HEK293 (cell line): ENCODE data around the gene LMOD1.

ENCODE experiments used
- CTCF ChIA-PET: fragments of 350-600 bp; formaldehyde crosslinking; extraction: SDS; loops from one replicate; lab custom pipeline; 2021; ENCODE audit warnings: antibody characterized with exemption; lab: Yijun Ruan, JAX
- POLR2A ChIA-PET: fragments of 300-600 bp; formaldehyde crosslinking; extraction: SDS; loops from one replicate; lab custom pipeline; 2020; ENCODE audit warnings: antibody characterized with exemption, inconsistent platforms; lab: Yijun Ruan, JAX
- H3K27ac ChIP-seq: fragments of 200-500 bp; sonication (Bioruptor generic); 2 replicates; pipeline ENCODE4 v1.5.1; 2014; ENCODE audit warnings: low read depth, low read length, control low read depth, inconsistent platforms; ENCODE audit errors: extremely low read depth
- H3K36me3 ChIP-seq, 2 experiments: fragments of 200-500 bp in 1 of 2; sonication (Bioruptor generic) in 1 of 2; 1 replicate in 1 of 2; 2 replicates in 1 of 2; pipeline ENCODE4 v1.5.1; 2014 to 2017; ENCODE audit warnings: inconsistent platforms in 2 of 2, low read length in 2 of 2; ENCODE audit not compliant: control insufficient read depth in 2 of 2, insufficient read depth in 1 of 2
- H3K4me1 ChIP-seq: fragments of 200-500 bp; sonication (Bioruptor generic); 2 replicates; pipeline ENCODE4 v1.5.1; 2014; ENCODE audit warnings: mild to moderate bottlenecking, low read length, inconsistent platforms; ENCODE audit not compliant: control insufficient read depth, insufficient read depth
- H3K4me3 ChIP-seq: 2 replicates; pipeline ENCODE4 v1.5.1; 2011; ENCODE audit warnings: low read depth, mild to moderate bottlenecking, control low read depth, low read length, moderate library complexity
- H3K9me3 ChIP-seq: fragments of 200-500 bp; sonication (Bioruptor generic); 2 replicates; pipeline ENCODE4 v1.5.1; 2014; ENCODE audit warnings: low read depth, low read length, inconsistent platforms; ENCODE audit not compliant: control insufficient read depth, insufficient read depth
- FEZF1 ChIP-seq: fragments of 450-650 bp; formaldehyde crosslinking; IDR thresholded peaks from 2 replicates; pipeline ENCODE4 v1.5.1; 2016; ENCODE audit warnings: missing biosample characterization, missing genetic modification characterization
- GLI4 ChIP-seq: fragments of 450-650 bp; formaldehyde crosslinking; IDR thresholded peaks from 2 replicates; pipeline ENCODE4 v1.5.1; 2016; ENCODE audit warnings: missing biosample characterization, missing genetic modification characterization
- KLF7 ChIP-seq: fragments of 450-650 bp; formaldehyde crosslinking; IDR thresholded peaks from 2 replicates; pipeline ENCODE4 v1.5.1; 2016; ENCODE audit warnings: missing biosample characterization, missing genetic modification characterization, borderline replicate concordance
- KLF8 ChIP-seq: fragments of 450-650 bp; formaldehyde crosslinking; IDR thresholded peaks from 2 replicates; pipeline ENCODE4 v1.5.1; 2016; ENCODE audit warnings: missing biosample characterization, missing genetic modification characterization
- KLF9 ChIP-seq: fragments of 450-650 bp; formaldehyde crosslinking; IDR thresholded peaks from 2 replicates; pipeline ENCODE4 v1.5.1; 2016; ENCODE audit warnings: missing biosample characterization, missing genetic modification characterization, low read depth
- SETDB1 ChIP-seq: IDR thresholded peaks from one replicate; pipeline ENCODE4 v1.6.1; 2017; ENCODE audit warnings: mild to moderate bottlenecking, low read length, moderate library complexity, mixed read lengths; ENCODE audit not compliant: insufficient read length
- SP3 ChIP-seq: fragments of 450-650 bp; formaldehyde crosslinking; IDR thresholded peaks from 2 replicates; pipeline ENCODE4 v1.5.1; 2016; ENCODE audit warnings: missing biosample characterization, missing genetic modification characterization
- WT1 ChIP-seq: fragments of 450-650 bp; formaldehyde crosslinking; IDR thresholded peaks from 2 replicates; pipeline ENCODE4 v1.5.1; 2016; ENCODE audit warnings: missing biosample characterization, missing genetic modification characterization
- YY1 ChIP-seq: fragments of 450-650 bp; formaldehyde crosslinking; IDR thresholded peaks from 2 replicates; pipeline ENCODE4 v1.5.1; 2018; ENCODE audit warnings: missing biosample characterization, missing genetic modification characterization
- ZBTB17 ChIP-seq: fragments of 450-650 bp; formaldehyde crosslinking; IDR thresholded peaks from 2 replicates; pipeline ENCODE4 v1.5.1; 2016; ENCODE audit warnings: missing biosample characterization, missing genetic modification characterization
- ZBTB8A ChIP-seq: fragments of 450-650 bp; formaldehyde crosslinking; IDR thresholded peaks from 2 replicates; pipeline ENCODE4 v1.5.1; 2016; ENCODE audit warnings: missing biosample characterization, missing genetic modification characterization
- ZEB2 ChIP-seq: fragments of 450-650 bp; formaldehyde crosslinking; IDR thresholded peaks from 2 replicates; pipeline ENCODE4 v1.5.1; 2016; ENCODE audit warnings: missing biosample characterization, missing genetic modification characterization
- ZNF10 ChIP-seq: fragments of 450-650 bp; formaldehyde crosslinking; IDR thresholded peaks from 2 replicates; pipeline ENCODE4 v1.5.1; 2017; ENCODE audit warnings: missing biosample characterization, missing genetic modification characterization
- ZNF184 ChIP-seq: fragments of 450-650 bp; IDR thresholded peaks from 2 replicates; pipeline ENCODE4 v1.5.1; 2018; ENCODE audit warnings: missing biosample characterization, mild to moderate bottlenecking, missing genetic modification characterization
- ZNF24 ChIP-seq: fragments of 450-650 bp; formaldehyde crosslinking; IDR thresholded peaks from 2 replicates; pipeline ENCODE4 v1.5.1; 2016; ENCODE audit warnings: missing biosample characterization, missing genetic modification characterization
- ZNF266 ChIP-seq: fragments of 450-650 bp; formaldehyde crosslinking; IDR thresholded peaks from 2 replicates; pipeline ENCODE4 v1.5.1; 2016; ENCODE audit warnings: missing biosample characterization, missing genetic modification characterization, low read depth
- ZNF366 ChIP-seq: fragments of 450-650 bp; formaldehyde crosslinking; conservative IDR thresholded peaks from 2 replicates; pipeline ENCODE4 v1.5.1; 2016; ENCODE audit warnings: missing biosample characterization, missing genetic modification characterization
- ZNF501 ChIP-seq: fragments of 450-650 bp; formaldehyde crosslinking; IDR thresholded peaks from 2 replicates; pipeline ENCODE4 v1.5.1; 2016; ENCODE audit warnings: missing biosample characterization, missing genetic modification characterization
- ZNF707 ChIP-seq: fragments of 450-650 bp; formaldehyde crosslinking; IDR thresholded peaks from 2 replicates; pipeline ENCODE4 v1.5.1; 2016; ENCODE audit warnings: missing biosample characterization, missing genetic modification characterization
- ZNF76 ChIP-seq: fragments of 450-650 bp; formaldehyde crosslinking; IDR thresholded peaks from 2 replicates; pipeline ENCODE4; 2016; ENCODE audit warnings: low read depth, missing biosample characterization, missing genetic modification characterization, borderline replicate concordance
- ZSCAN30 ChIP-seq: fragments of 450-650 bp; IDR thresholded peaks from 2 replicates; pipeline ENCODE4 v1.5.1; 2018; ENCODE audit warnings: missing biosample characterization, mild to moderate bottlenecking, missing genetic modification characterization, moderate library complexity
- ZXDB ChIP-seq: fragments of 450-650 bp; formaldehyde crosslinking; IDR thresholded peaks from 2 replicates; pipeline ENCODE4 v1.5.1; 2016; ENCODE audit warnings: missing biosample characterization, missing genetic modification characterization
- TF ChIP-seq, protein P1 (sequence below): fragments of 450-650 bp; formaldehyde crosslinking; IDR thresholded peaks from 2 replicates; pipeline ENCODE4 v1.5.1; 2017; ENCODE audit warnings: missing biosample characterization, missing genetic modification characterization
- TF ChIP-seq, protein P2 (sequence below): fragments of 450-650 bp; formaldehyde crosslinking; IDR thresholded peaks from 2 replicates; pipeline ENCODE4 v1.5.1; 2017; ENCODE audit warnings: missing biosample characterization, missing genetic modification characterization
- TF ChIP-seq, protein P3 (sequence below): fragments of 450-650 bp; formaldehyde crosslinking; IDR thresholded peaks from 2 replicates; pipeline ENCODE4 v1.5.1; 2016; ENCODE audit warnings: missing biosample characterization, missing genetic modification characterization
- TF ChIP-seq, protein P4 (sequence below): sonication (generic); formaldehyde crosslinking; IDR thresholded peaks from 2 replicates; pipeline ENCODE4 v1.8.1; 2022; ENCODE audit warnings: mild to moderate bottlenecking, moderate library complexity, missing genetic modification reagents

Gene LMOD1

DNA sequence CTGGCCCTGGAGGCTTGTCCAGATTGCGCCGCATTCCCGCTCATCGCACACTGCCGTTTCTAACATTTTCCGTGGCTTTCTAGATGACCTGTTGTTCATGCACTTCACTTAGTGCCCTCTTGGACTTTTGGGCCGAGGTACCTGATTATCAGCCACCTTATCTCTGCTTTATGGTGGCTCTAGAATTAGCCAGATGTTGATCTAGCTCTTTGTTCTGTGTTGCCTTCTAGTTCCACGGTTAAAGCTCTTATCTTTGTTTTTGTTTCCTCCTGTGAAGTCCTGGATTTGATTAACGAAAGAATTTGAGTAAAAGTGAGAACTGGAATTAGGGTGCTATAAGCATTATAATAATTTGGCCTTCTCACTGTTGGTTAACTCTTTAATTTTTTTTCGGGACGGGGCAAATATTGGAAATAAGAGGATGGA, 37.0 kb upstream of the LMOD1 start (continued):
- TF ChIP-seq, protein P1, sequence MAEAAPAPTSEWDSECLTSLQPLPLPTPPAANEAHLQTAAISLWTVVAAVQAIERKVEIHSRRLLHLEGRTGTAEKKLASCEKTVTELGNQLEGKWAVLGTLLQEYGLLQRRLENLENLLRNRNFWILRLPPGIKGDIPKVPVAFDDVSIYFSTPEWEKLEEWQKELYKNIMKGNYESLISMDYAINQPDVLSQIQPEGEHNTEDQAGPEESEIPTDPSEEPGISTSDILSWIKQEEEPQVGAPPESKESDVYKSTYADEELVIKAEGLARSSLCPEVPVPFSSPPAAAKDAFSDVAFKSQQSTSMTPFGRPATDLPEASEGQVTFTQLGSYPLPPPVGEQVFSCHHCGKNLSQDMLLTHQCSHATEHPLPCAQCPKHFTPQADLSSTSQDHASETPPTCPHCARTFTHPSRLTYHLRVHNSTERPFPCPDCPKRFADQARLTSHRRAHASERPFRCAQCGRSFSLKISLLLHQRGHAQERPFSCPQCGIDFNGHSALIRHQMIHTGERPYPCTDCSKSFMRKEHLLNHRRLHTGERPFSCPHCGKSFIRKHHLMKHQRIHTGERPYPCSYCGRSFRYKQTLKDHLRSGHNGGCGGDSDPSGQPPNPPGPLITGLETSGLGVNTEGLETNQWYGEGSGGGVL (tag by site-specific recombination), result no peak
- TF ChIP-seq SETDB1 (no peak), KLF7 (tag by site-specific recombination) (no peak)
- TF ChIP-seq, protein P2, sequence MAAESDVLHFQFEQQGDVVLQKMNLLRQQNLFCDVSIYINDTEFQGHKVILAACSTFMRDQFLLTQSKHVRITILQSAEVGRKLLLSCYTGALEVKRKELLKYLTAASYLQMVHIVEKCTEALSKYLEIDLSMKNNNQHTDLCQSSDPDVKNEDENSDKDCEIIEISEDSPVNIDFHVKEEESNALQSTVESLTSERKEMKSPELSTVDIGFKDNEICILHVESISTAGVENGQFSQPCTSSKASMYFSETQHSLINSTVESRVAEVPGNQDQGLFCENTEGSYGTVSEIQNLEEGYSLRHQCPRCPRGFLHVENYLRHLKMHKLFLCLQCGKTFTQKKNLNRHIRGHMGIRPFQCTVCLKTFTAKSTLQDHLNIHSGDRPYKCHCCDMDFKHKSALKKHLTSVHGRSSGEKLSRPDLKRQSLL (tag by site-specific recombination), result peak; percentile 69; the same call in 1 of the 2 replicates

DNA sequence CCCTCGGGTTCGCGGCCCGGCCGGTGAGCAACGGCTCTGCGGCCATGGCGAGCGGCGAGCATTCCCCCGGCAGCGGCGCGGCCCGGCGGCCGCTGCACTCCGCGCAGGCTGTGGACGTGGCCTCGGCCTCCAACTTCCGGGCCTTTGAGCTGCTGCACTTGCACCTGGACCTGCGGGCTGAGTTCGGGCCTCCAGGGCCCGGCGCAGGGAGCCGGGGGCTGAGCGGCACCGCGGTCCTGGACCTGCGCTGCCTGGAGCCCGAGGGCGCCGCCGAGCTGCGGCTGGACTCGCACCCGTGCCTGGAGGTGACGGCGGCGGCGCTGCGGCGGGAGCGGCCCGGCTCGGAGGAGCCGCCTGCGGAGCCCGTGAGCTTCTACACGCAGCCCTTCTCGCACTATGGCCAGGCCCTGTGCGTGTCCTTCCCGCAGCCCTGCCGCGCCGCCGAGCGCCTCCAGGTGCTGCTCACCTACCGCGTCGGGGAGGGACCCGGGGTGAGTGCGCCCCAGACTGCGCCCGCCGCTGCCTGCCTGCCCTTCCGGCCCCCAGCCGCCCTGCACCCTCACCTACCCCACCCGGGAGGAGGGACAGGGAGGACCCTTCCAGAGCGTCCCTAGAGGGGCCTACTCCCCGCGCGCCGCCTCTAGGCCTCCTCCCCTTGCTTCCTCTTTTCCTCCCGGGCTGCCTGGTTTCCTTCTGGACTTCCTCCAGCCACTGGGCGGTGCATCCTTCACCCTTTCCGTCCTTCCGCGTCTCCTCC, 36.5 kb upstream of the LMOD1 start, which contains the start of gene RNPEP:
RNPEP (plus strand) TSS at position 26 of the 757 bp plus-strand sequence; CDS start at position 45, 19 bp downstream.
- ChIA-PET POLR2A (interaction anchor here (0.8 to 2.3 kb wide), 7 partner anchors 9 to 87 kb away, joined by 3 to 10 read pairs (median 5); partner anchors contain the start of genes LMOD1 and TIMM17A), CTCF (interaction anchor here (0.6 to 4.5 kb wide), 5 partner anchors 10 to 100 kb away, joined by 3 to 17 read pairs (median 7); no protein-coding TSS in a partner anchor)
- Histone ChIP-seq H3K9me3 (no peaks in the 10 kb centered on the region), H3K36me3 (peaks cover 0 to 4% of the 10 kb centered on the region in 2 experiments; a peak in 1 of 3 replicates), H3K27ac (peak within 1 kb of the TSS; percentile 96), H3K4me3 (peak within 1 kb of the TSS; percentile 87), H3K4me1 (no peaks in the 10 kb centered on the region)
- TF ChIP-seq FEZF1 (tag by site-specific recombination) (no peak), WT1 (peak; percentile 86), ZNF76 (tag by site-specific recombination) (0 out of 2 replicates have a peak, but pooled peaks have one; percentile 13), ZNF24 (tag by site-specific recombination) (peak; percentile 55; the same call in 1 of the 2 replicates), ZBTB8A (tag by site-specific recombination) (peak; percentile 86), KLF9 (peak; percentile 35; the same call in 1 of the 2 replicates), YY1 (tag by site-specific recombination) (peak; percentile 76; the same call in 1 of the 2 replicates), ZXDB (tag by site-specific recombination) (peak; percentile 56), ZNF10 (tag by site-specific recombination) (peak; percentile 6; the same call in 1 of the 2 replicates), ZBTB17 (tag by site-specific recombination) (peak; percentile 82), ZNF707 (tag by site-specific recombination) (no peak), ZNF366 (tag by site-specific recombination) (peak; percentile 92), ZNF266 (tag by site-specific recombination) (no peak), ZEB2 (peak; percentile 89), ZNF501 (tag by site-specific recombination) (peak; percentile 76; the same call in 1 of the 2 replicates), ZNF184 (tag by site-specific recombination) (peak; percentile 70; the same call in 1 of the 2 replicates), KLF8 (tag by site-specific recombination) (peak; percentile 86), ZSCAN30 (tag by site-specific recombination) (peak; percentile 91; the same call in 1 of the 2 replicates), SP3 (peak; percentile 94), GLI4 (tag by site-specific recombination) (peak; percentile 70; the same call in 1 of the 2 replicates)
- TF ChIP-seq, protein P3, sequence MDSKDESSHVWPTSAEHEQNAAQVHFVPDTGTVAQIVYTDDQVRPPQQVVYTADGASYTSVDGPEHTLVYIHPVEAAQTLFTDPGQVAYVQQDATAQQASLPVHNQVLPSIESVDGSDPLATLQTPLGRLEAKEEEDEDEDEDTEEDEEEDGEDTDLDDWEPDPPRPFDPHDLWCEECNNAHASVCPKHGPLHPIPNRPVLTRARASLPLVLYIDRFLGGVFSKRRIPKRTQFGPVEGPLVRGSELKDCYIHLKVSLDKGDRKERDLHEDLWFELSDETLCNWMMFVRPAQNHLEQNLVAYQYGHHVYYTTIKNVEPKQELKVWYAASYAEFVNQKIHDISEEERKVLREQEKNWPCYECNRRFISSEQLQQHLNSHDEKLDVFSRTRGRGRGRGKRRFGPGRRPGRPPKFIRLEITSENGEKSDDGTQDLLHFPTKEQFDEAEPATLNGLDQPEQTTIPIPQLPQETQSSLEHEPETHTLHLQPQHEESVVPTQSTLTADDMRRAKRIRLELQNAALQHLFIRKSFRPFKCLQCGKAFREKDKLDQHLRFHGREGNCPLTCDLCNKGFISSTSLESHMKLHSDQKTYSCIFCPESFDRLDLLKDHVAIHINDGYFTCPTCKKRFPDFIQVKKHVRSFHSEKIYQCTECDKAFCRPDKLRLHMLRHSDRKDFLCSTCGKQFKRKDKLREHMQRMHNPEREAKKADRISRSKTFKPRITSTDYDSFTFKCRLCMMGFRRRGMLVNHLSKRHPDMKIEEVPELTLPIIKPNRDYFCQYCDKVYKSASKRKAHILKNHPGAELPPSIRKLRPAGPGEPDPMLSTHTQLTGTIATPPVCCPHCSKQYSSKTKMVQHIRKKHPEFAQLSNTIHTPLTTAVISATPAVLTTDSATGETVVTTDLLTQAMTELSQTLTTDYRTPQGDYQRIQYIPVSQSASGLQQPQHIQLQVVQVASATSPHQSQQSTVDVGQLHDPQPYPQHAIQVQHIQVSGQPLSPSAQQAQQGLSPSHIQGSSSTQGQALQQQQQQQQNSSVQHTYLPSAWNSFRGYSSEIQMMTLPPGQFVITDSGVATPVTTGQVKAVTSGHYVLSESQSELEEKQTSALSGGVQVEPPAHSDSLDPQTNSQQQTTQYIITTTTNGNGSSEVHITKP (tag by site-specific recombination), result peak; percentile 67
- TF ChIP-seq, protein P4, sequence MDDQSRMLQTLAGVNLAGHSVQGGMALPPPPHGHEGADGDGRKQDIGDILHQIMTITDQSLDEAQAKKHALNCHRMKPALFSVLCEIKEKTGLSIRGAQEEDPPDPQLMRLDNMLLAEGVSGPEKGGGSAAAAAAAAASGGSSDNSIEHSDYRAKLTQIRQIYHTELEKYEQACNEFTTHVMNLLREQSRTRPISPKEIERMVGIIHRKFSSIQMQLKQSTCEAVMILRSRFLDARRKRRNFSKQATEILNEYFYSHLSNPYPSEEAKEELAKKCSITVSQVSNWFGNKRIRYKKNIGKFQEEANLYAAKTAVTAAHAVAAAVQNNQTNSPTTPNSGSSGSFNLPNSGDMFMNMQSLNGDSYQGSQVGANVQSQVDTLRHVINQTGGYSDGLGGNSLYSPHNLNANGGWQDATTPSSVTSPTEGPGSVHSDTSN (CRISPR knock-in tag), result peak; percentile 76; the same call in 1 of the 2 replicates
